HCT116 (cell line): Measurements from ENCODE around the gene AGAP2.

Source experiments
- FOSL1 ChIP-seq: IDR thresholded peaks from 2 replicates; pipeline ENCODE4 v1.6.1; 2012; ENCODE audit warnings: low read depth
- POLR2A ChIP-seq: IDR thresholded peaks from 2 replicates; pipeline ENCODE4 v1.7.0; 2011; ENCODE audit warnings: borderline replicate concordance; ENCODE audit not compliant: insufficient read depth, insufficient read length; ENCODE audit errors: extremely low read depth

GRCh38 chr12:57713209-57713608, 25.3 kb downstream of the AGAP2 start:
- TF ChIP-seq POLR2A (no peak), FOSL1 (no peak)
